HL-60 (cell line): Measurements from ENCODE around the gene CBL.

Experiments
- DNase-seq, 2 experiments: peaks; one replicate each; pipeline ENCODE4 v3.0.0-alpha.2; 2010 to 2020; ENCODE audit warnings: low read depth in 1 of 2, low spot score in 1 of 2
- H3K27ac ChIP-seq: fragments of 250-450 bp; sonication (Bioruptor Pico); replicated peaks from 2 replicates; pipeline ENCODE4 v1.5.1; 2020; ENCODE audit warnings: mild to moderate bottlenecking, moderate library complexity
- H3K27me3 ChIP-seq: fragments of 250-450 bp; sonication (Bioruptor Pico); 2 replicates; pipeline ENCODE4 v1.5.1; 2021; ENCODE audit warnings: mild to moderate bottlenecking, moderate library complexity; ENCODE audit not compliant: insufficient read depth, poor library complexity, severe bottlenecking
- H3K4me3 ChIP-seq: replicated peaks from 2 replicates; pipeline ENCODE4 v1.5.1; 2011; ENCODE audit warnings: mild to moderate bottlenecking, control low read depth, low read length; ENCODE audit not compliant: insufficient read depth
- GABPA ChIP-seq: IDR thresholded peaks from 2 replicates; pipeline ENCODE4 v1.6.1; 2012; ENCODE audit warnings: low read depth
- POLR2AphosphoS5 ChIP-seq: IDR thresholded peaks from 2 replicates; pipeline ENCODE4 v1.6.1; 2012; ENCODE audit warnings: low read depth
- SPI1 ChIP-seq: IDR thresholded peaks from 2 replicates; pipeline ENCODE4 v1.6.1; 2012; ENCODE audit warnings: low read depth, mild to moderate bottlenecking, borderline replicate concordance
- TF ChIP-seq, protein P1 (sequence below): IDR thresholded peaks from 2 replicates; pipeline ENCODE4 v1.6.1; 2012; ENCODE audit warnings: low read depth; ENCODE audit not compliant: insufficient replicate concordance
- TF ChIP-seq, protein P2 (sequence below): IDR thresholded peaks from one replicate; pipeline ENCODE4 v1.5.1; 2011; ENCODE audit warnings: low read length, control low read depth, inconsistent platforms; ENCODE audit not compliant: insufficient read depth

CBL gene

DNA sequence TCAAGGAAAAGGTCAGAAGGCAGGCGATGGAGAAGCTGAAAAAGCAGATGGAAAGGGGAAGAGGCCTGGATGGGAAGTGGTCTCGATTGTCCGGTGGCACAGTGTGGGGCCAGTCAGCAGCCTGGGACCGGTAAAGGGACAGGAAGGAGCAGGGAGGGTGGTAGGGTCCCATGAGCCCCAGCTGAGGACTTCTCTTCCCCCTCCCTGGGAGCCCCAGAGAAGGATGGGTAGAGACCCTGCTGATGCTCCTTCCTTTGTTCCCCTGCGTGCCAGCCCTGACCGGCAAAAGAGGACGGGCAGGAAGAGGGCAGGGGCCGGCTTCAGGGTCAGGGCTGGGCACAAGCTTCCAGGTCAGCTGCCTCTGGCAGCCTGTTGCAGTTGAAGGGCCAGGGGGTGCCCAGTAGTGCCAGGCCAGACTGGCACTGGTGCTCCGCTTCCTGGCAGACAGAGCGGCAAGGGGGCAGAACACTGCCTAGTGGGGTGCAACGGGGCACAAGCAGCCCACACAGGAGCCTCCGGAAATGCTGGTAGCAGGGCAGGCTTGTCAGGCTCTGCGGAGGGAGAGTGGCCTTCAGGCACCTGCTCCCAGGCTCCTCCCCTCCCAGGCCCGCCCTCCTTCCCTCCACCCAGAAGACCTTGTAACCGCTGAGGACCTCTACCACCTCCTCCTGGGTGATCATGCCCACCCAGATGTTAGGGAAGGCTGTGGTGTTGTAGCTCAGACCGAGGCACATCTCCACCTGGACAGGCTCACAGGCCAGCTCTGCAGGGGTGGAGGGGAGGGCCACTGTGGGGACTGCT, 135.3 kb downstream of the CBL start:
- Histone ChIP-seq H3K27ac (no peak overlapping the region), H3K4me3 (no peak overlapping the region), H3K27me3 (peaks cover 24% of the 10 kb centered on the region)
- no peak for DNase-seq
- TF ChIP-seq SPI1 (peak; percentile 45; the same call in 1 of the 2 replicates), POLR2AphosphoS5 (no peak)

DNA sequence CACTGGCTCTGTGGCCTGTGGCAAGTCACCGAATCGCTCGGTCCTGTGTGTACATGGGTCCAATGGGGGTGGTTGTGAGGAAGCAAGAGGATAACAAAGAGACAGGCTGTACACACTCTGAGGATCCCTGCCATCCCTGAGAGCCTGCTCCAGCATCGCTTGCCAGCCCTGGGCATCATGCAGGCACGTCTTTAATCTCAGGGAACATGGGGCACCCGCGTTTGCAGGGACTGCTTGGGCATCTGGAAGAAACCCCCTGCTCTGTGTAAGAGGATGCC, 135.8 kb downstream of the CBL start:
- Histone ChIP-seq H3K4me3 (no peak overlapping the region), H3K27ac (no peak overlapping the region), H3K27me3 (peaks cover 24% of the 10 kb centered on the region)
- no peak for TF ChIP-seq GABPA
- TF ChIP-seq, protein P1, sequence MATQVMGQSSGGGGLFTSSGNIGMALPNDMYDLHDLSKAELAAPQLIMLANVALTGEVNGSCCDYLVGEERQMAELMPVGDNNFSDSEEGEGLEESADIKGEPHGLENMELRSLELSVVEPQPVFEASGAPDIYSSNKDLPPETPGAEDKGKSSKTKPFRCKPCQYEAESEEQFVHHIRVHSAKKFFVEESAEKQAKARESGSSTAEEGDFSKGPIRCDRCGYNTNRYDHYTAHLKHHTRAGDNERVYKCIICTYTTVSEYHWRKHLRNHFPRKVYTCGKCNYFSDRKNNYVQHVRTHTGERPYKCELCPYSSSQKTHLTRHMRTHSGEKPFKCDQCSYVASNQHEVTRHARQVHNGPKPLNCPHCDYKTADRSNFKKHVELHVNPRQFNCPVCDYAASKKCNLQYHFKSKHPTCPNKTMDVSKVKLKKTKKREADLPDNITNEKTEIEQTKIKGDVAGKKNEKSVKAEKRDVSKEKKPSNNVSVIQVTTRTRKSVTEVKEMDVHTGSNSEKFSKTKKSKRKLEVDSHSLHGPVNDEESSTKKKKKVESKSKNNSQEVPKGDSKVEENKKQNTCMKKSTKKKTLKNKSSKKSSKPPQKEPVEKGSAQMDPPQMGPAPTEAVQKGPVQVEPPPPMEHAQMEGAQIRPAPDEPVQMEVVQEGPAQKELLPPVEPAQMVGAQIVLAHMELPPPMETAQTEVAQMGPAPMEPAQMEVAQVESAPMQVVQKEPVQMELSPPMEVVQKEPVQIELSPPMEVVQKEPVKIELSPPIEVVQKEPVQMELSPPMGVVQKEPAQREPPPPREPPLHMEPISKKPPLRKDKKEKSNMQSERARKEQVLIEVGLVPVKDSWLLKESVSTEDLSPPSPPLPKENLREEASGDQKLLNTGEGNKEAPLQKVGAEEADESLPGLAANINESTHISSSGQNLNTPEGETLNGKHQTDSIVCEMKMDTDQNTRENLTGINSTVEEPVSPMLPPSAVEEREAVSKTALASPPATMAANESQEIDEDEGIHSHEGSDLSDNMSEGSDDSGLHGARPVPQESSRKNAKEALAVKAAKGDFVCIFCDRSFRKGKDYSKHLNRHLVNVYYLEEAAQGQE = no peak
- TF ChIP-seq SPI1 = no peak
- no peak for TF ChIP-seq POLR2AphosphoS5
- TF ChIP-seq, protein P2, sequence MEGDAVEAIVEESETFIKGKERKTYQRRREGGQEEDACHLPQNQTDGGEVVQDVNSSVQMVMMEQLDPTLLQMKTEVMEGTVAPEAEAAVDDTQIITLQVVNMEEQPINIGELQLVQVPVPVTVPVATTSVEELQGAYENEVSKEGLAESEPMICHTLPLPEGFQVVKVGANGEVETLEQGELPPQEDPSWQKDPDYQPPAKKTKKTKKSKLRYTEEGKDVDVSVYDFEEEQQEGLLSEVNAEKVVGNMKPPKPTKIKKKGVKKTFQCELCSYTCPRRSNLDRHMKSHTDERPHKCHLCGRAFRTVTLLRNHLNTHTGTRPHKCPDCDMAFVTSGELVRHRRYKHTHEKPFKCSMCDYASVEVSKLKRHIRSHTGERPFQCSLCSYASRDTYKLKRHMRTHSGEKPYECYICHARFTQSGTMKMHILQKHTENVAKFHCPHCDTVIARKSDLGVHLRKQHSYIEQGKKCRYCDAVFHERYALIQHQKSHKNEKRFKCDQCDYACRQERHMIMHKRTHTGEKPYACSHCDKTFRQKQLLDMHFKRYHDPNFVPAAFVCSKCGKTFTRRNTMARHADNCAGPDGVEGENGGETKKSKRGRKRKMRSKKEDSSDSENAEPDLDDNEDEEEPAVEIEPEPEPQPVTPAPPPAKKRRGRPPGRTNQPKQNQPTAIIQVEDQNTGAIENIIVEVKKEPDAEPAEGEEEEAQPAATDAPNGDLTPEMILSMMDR = no peak
- no peak for DNase-seq

DNA sequence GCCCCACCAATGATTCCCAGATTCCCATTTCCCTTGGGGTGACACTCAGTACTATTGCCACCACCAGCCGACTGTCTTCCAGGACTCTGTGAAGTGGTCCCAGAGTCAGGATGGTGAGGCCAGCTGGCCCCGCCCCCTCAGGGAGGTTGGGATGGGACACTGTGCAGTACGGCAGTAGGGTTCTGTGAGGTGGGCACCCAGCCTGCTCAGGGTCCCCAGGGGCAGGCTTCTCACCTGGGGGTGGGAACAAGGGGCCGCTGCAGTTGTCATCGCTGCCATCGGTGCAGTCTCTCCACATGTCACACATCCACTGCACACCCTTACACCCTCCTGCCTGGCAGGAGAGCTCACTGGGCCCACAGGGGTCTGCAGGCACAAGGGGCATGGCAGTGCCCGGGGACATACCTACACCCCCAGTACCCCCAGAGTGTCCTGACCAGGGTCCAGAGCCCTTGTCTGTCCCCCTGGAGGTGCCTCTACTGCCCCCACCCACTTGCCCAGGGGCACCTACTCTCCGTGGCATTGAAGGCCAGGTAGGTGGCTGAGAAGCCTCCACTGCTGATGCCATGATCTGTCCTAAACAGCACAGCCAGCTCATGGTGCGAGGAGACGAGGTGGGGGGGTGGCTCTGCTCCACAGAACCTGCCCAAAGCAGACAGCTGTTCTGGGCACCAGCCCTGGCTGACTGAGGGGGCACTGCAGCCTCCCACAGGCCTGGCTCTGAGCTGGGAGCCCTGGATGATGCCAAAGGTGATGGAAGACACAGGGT, 136.4 kb downstream of the CBL start:
- Histone ChIP-seq H3K4me3 (no peak overlapping the region), H3K27me3 (peaks cover 24% of the 10 kb centered on the region), H3K27ac (no peak overlapping the region)
- no peak for DNase-seq
- TF ChIP-seq, protein P2 = no peak
- TF ChIP-seq, protein P1 = no peak
- TF ChIP-seq GABPA = no peak
- no peak for TF ChIP-seq POLR2AphosphoS5
- no peak for TF ChIP-seq SPI1

DNA sequence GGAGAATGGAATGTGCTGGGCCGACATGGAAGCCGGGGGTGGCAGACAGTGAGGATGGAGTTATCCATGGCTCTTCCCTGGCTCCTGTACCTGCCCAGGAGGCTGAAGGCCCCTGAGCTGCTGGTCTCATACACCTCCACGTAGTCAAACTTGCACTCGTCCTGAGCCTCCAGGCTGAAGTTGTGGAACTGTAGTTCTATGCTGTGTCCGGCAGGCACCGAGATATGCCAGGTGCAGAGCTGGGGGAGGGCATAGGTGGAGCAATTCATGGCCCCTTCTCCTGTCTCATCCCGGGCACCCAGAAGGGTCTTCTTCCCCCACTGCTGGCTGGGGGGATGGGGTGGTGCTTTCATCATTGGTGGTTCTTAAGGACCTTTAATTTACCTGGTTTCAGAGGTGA, 137.6 kb downstream of the CBL start:
- no peak for DNase-seq
- Histone ChIP-seq H3K27ac (no peak overlapping the region), H3K27me3 (peaks cover 24% of the 10 kb centered on the region), H3K4me3 (no peak overlapping the region)
- TF ChIP-seq, protein P1 = no peak
- TF ChIP-seq, protein P2 = no peak
- no peak for TF ChIP-seq POLR2AphosphoS5
- no peak for TF ChIP-seq SPI1
- TF ChIP-seq GABPA = no peak
